Ovary (tissue), 3 donors: ENCODE data around the gene KCNH6.

Experiments
- EP300 ChIP-seq: sonication (generic); formaldehyde crosslinking; IDR thresholded peaks from one replicate; pipeline ENCODE4 v1.6.1; 2017; ENCODE audit warnings: antibody characterized with exemption
- POLR2A ChIP-seq: fragments of 450-650 bp; IDR thresholded peaks from one replicate; pipeline ENCODE4 v1.6.1; 2017; ENCODE audit warnings: antibody characterized with exemption, mild to moderate bottlenecking, moderate library complexity
- TF ChIP-seq, protein P1 (sequence below), 3 donors: fragments of 450-650 bp in 2 of 3; fragments of 200-600 bp in 1 of 3; IDR thresholded peaks; one replicate each; pipeline versions ENCODE4 v1.5.1 to v1.8.0; 2016 to 2022; ENCODE audit warnings: antibody characterized with exemption in 3 of 3, mild to moderate bottlenecking in 1 of 3
- donor health status: DM: no; HTN: no; CAD: no.

GRCh38 chr17:63519972-63520882 lies 2.9 kb upstream of the KCNH6 start:
- TF ChIP-seq, protein P1, sequence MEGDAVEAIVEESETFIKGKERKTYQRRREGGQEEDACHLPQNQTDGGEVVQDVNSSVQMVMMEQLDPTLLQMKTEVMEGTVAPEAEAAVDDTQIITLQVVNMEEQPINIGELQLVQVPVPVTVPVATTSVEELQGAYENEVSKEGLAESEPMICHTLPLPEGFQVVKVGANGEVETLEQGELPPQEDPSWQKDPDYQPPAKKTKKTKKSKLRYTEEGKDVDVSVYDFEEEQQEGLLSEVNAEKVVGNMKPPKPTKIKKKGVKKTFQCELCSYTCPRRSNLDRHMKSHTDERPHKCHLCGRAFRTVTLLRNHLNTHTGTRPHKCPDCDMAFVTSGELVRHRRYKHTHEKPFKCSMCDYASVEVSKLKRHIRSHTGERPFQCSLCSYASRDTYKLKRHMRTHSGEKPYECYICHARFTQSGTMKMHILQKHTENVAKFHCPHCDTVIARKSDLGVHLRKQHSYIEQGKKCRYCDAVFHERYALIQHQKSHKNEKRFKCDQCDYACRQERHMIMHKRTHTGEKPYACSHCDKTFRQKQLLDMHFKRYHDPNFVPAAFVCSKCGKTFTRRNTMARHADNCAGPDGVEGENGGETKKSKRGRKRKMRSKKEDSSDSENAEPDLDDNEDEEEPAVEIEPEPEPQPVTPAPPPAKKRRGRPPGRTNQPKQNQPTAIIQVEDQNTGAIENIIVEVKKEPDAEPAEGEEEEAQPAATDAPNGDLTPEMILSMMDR (IDR thresholded peaks at IDR 0.05): no peak
- TF ChIP-seq POLR2A (no peak), EP300 (no peak)
